ENCODE data around the gene PYM1. TPM values are rescaled to one million over a fixed set of nuclear protein-coding genes. Genes with fewer than 3 reads are reported as not detected.

PYM1 gene
- total and polyA plus RNA-seq, 2 of the 8 experiments (the other 6 are each of a cell fraction or from before 2014, with no cell fraction given) = 38.7 to 58.5 TPM

- no peak overlapping the region for H3K4me3 ChIP-seq (ENCODE audit: extremely low read depth in 1 of 4, insufficient read depth in 2 of 4, low read depth in 3 of 4, low read length in 4 of 4)
- H3K4ac ChIP-seq (replicated peaks; ENCODE audit: insufficient read length, low read depth, low read length) = no peak overlapping the region
- no peak overlapping the region for H4K8ac ChIP-seq (ENCODE audit: extremely low read depth, insufficient read depth, low read length)
- H2BK12ac ChIP-seq (ENCODE audit: low read depth, low read length) = no peak overlapping the region; the same call in 1 of the 2 replicates
- H3K4me1 ChIP-seq (replicated peaks in 1 of 4; ENCODE audit: control insufficient read depth in 3 of 4, insufficient read depth in 4 of 4, low read length in 3 of 4) = peaks cover 8 to 26% (median 14%) of the 10 kb centered on the region in 4 experiments; a peak in 6 of 7 replicates
- no peak overlapping the region for H3K23ac ChIP-seq (ENCODE audit: insufficient read length)
- H3K27me3 ChIP-seq (replicated peaks in 1 of 4; ENCODE audit: control insufficient read depth in 3 of 4, extremely low read depth in 1 of 4, insufficient read depth in 3 of 4, low read length in 3 of 4) = peaks cover 0 to 21% (median 13%) of the 10 kb centered on the region in 4 experiments; a peak in 6 of 7 replicates
- no peak overlapping the region for H3K14ac ChIP-seq (ENCODE audit: insufficient read length)
- no peak overlapping the region for H2BK20ac ChIP-seq (ENCODE audit: low read length)
- no peak overlapping the region for H4K91ac ChIP-seq (replicated peaks; ENCODE audit: insufficient read length, low read length)
- DNase-seq (ENCODE audit: low read depth in 1 of 2, low spot score in 2 of 2) (no peak), FAIRE-seq (no peak)
- H3K36me3 ChIP-seq (ENCODE audit: control insufficient read depth in 2 of 4, insufficient read depth in 4 of 4, low read length in 3 of 4) = peaks cover 0 to 5% (median 1%) of the 10 kb centered on the region in 4 experiments; a peak in 1 of 8 replicates
- peaks cover 12 to 23% of the 10 kb centered on the region in 2 experiments for H3K79me2 ChIP-seq (ENCODE audit: control insufficient read depth in 1 of 2, insufficient read depth in 2 of 2, low read length in 2 of 2)
- peaks cover 3% of the 10 kb centered on the region; the same call in 1 of the 2 replicates for H3K79me1 ChIP-seq (ENCODE audit: low read depth, low read length)
- POLR2A ChIA-PET (ENCODE audit: partially characterized antibody) = interaction anchor here (1.0 to 3.4 kb wide), 5 partner anchors 11 to 184 kb away, joined by 3 to 24 read pairs (median 5); partner anchors contain the start of genes ORMDL2 and SARNP
- no peak overlapping the region for H3K9ac ChIP-seq (replicated peaks in 1 of 4; ENCODE audit: extremely low read depth in 1 of 4, low read depth in 3 of 4, low read length in 3 of 4)
- H2AK5ac ChIP-seq (ENCODE audit: low read depth, low read length) = no peak overlapping the region
- 89% methylated on average over 8 of the region's 8 CpGs; no CpG with 5 or more reads in 1 of the 2 experiments for WGBS, 2 experiments (ENCODE audit: extremely low coverage in 1 of 2, insufficient coverage in 1 of 2, insufficient read length in 1 of 2, insufficient replicate concordance in 2 of 2, low coverage in 1 of 2, low lambda C conversion rate in 2 of 2, missing lambda C conversion rate in 1 of 2)
- peaks cover 0 to 3% of the 10 kb centered on the region in 2 experiments for H4K20me1 ChIP-seq (replicated peaks in 1 of 2; ENCODE audit: control insufficient read depth in 1 of 2, insufficient read depth in 2 of 2, low read length in 2 of 2)
- H3K23me2 ChIP-seq (ENCODE audit: low read depth, low read length) = peaks cover 18% of the 10 kb centered on the region
- H3K27ac ChIP-seq (ENCODE audit: low read depth, low read length) = no peak overlapping the region
- H4K5ac ChIP-seq (ENCODE audit: insufficient read length, low read depth, low read length) = no peak overlapping the region
- H3K9me3 ChIP-seq (ENCODE audit: insufficient read depth in 2 of 2, low read depth in 1 of 2, low read length in 1 of 2) = no peaks in the 10 kb centered on the region
- no peak overlapping the region for H2BK120ac ChIP-seq (replicated peaks; ENCODE audit: low read depth, low read length)
- H3K56ac ChIP-seq (replicated peaks; ENCODE audit: insufficient read length, low read depth, low read length) = no peak overlapping the region
- CTCF ChIA-PET (ENCODE audit: partially characterized antibody) = interaction anchor here (0.7 to 7.8 kb wide), 8 partner anchors 10 to 115 kb away, joined by 3 to 71 read pairs (median 6); partner anchors contain the start of genes DNAJC14, ORMDL2 and SARNP
- TF ChIP-seq HDAC6 (IDR thresholded peaks at IDR 0.05; ENCODE audit: low read depth, low read length) = no peak
- TF ChIP-seq BACH1 (IDR thresholded peaks at IDR 0.05; ENCODE audit: low read length) = no peak
- TF ChIP-seq CREB1 (IDR thresholded peaks at IDR 0.05) = no peak
- TF ChIP-seq TEAD4 (IDR thresholded peaks at IDR 0.05; ENCODE audit: low read depth, low read length) = no peak
- no peak for TF ChIP-seq SIN3A (conservative IDR thresholded peaks at IDR 0.05 in 1 of 2, IDR thresholded peaks at IDR 0.05 in 1 of 2; ENCODE audit: low read depth in 1 of 2, low read length in 2 of 2)
- no peak for TF ChIP-seq RBBP5 (IDR thresholded peaks at IDR 0.05; ENCODE audit: borderline replicate concordance, low read depth, low read length)
- TF ChIP-seq EP300 (IDR thresholded peaks at IDR 0.05; ENCODE audit: borderline replicate concordance in 1 of 2, low read depth in 2 of 2, low read length in 2 of 2) = no peak
- H3K4me2 ChIP-seq (ENCODE audit: insufficient read depth in 1 of 2, low read depth in 2 of 2, low read length in 2 of 2) = no peak overlapping the region
- no peak overlapping the region for H2BK15ac ChIP-seq (ENCODE audit: low read length)
- no peak overlapping the region for H2BK5ac ChIP-seq (ENCODE audit: low read depth, low read length)
- H2AFZ ChIP-seq (ENCODE audit: low read length) = no peak overlapping the region
- no peak overlapping the region for H3K18ac ChIP-seq (ENCODE audit: extremely low read depth, low read length)
These were observed 1.7 kb upstream of the PYM1 start for GRCh38 chr12:55929306-55929791.

Data from H1 (cell line).